Endometrial microvascular endothelial cells (primary cell): ENCODE data around the gene UGT2B7. TPM values are rescaled to one million over a fixed set of nuclear protein-coding genes. Genes with fewer than 3 reads are reported as not detected.
"Not testable (repeated sequence)": the region's sequence is repeated elsewhere in the genome, so short reads cannot be mapped to it uniquely, and the experiment has no call there.

ENCODE experiments used
- in situ Hi-C: cut with HindIII; loops from 2 replicates; pipeline ENCODE4 v1.10.0; 2017; ENCODE audit warnings: low sequenced_read_pairs, low pct_unique_long_range_greater_than_20kb; ENCODE audit errors: inconsistent ontology term
- total RNA-seq: library from RNA; depleted of rRNA; stranded (reverse); fragments of >200 nt; gene quantifications from one replicate; pipeline ENCODE4 v1.2.3, GENCODE V29; 2015; ENCODE audit errors: inconsistent ontology term

UGT2B7 gene
- total RNA-seq, 1 donor from 2014 or later, result not detected

- in situ Hi-C loops, result no loop called here
Observed at GRCh38 chr4:69075061-69075792, 21.0 kb upstream of the UGT2B7 start.

GRCh38 chr4:69078852-69079251 lies 17.4 kb upstream of the UGT2B7 start:
- in situ Hi-C loops, result no loop called here

- in situ Hi-C loops, result no loop called here
Observed at GRCh38 chr4:69088473-69088872, 7.8 kb upstream of the UGT2B7 start.

GRCh38 chr4:69089388-69089787 lies 6.9 kb upstream of the UGT2B7 start:
- in situ Hi-C loops, result no loop called here

GRCh38 chr4:69092190-69092589 lies 4.1 kb upstream of the UGT2B7 start:
- in situ Hi-C loops, result no loop called here

- in situ Hi-C loops, result no loop called here
Observed at GRCh38 chr4:69092980-69093568, 3.2 kb upstream of the UGT2B7 start.

- in situ Hi-C loops, result no loop called here
Observed at GRCh38 chr4:69093681-69094080, 2.6 kb upstream of the UGT2B7 start.

- in situ Hi-C loops, result no loop called here
Observed at GRCh38 chr4:69095301-69095731, 958 bp upstream of the UGT2B7 start.

- in situ Hi-C loops, result no loop called here
Observed at GRCh38 chr4:69096810-69097209, 536 bp downstream of the UGT2B7 start.

- in situ Hi-C loops, result no loop called here
Observed at GRCh38 chr4:69098470-69098869, 2.2 kb downstream of the UGT2B7 start.

- in situ Hi-C loops, result no loop called here
Observed at GRCh38 chr4:69099910-69100309, 3.6 kb downstream of the UGT2B7 start.

GRCh38 chr4:69102668-69103067 lies 6.4 kb downstream of the UGT2B7 start:
- in situ Hi-C loops, result not testable (repeated sequence)

GRCh38 chr4:69104719-69105275 lies 8.5 kb downstream of the UGT2B7 start:
- in situ Hi-C loops, result no loop called here

- in situ Hi-C loops, result not testable (repeated sequence)
Observed at GRCh38 chr4:69115151-69115850, 19.0 kb downstream of the UGT2B7 start.

GRCh38 chr4:69115851-69116213 lies 19.6 kb downstream of the UGT2B7 start:
- in situ Hi-C loops, result no loop called here

GRCh38 chr4:69116645-69117321 lies 20.5 kb downstream of the UGT2B7 start:
- in situ Hi-C loops, result no loop called here

- in situ Hi-C loops, result no loop called here
Observed at GRCh38 chr4:69120870-69121269, 24.6 kb downstream of the UGT2B7 start.

GRCh38 chr4:69122476-69122875 lies 26.2 kb downstream of the UGT2B7 start:
- in situ Hi-C loops, result no loop called here

- in situ Hi-C loops, result no loop called here
Observed at GRCh38 chr4:69124941-69125340, 28.7 kb downstream of the UGT2B7 start.
